Liver (tissue), 9 donors: ENCODE results near the gene ASZ1. TPM values are rescaled to one million over a fixed set of nuclear protein-coding genes. Genes with fewer than 3 reads are reported as not detected.

Source experiments
- DNase-seq: peaks from one replicate; pipeline ENCODE4 v3.0.0-alpha.2; 2017; ENCODE audit warnings: low spot score
- H3K27ac ChIP-seq, 2 donors: one replicate each; pipeline ENCODE4 v1.7.0; 2013; ENCODE audit warnings: inconsistent platforms in 2 of 2, low read length in 2 of 2, control low read depth in 1 of 2, low read depth in 1 of 2, mild to moderate bottlenecking in 1 of 2
- H3K27me3 ChIP-seq, 4 donors: one replicate each; pipeline versions ENCODE4 v1.6.1 to v1.7.0; 2013; ENCODE audit warnings: low read length in 3 of 4, inconsistent platforms in 1 of 4, mild to moderate bottlenecking in 1 of 4, moderate library complexity in 1 of 4; ENCODE audit not compliant: control insufficient read depth in 4 of 4, insufficient read depth in 4 of 4
- H3K36me3 ChIP-seq, 4 donors: one replicate each; pipeline versions ENCODE4 v1.6.1 to v1.7.0; 2013; ENCODE audit warnings: low read length in 3 of 4, mild to moderate bottlenecking in 3 of 4, low read depth in 1 of 4, moderate library complexity in 1 of 4; ENCODE audit not compliant: control insufficient read depth in 4 of 4, insufficient read depth in 3 of 4
- H3K4me1 ChIP-seq, 4 donors: one replicate each; pipeline versions ENCODE4 v1.6.1 to v1.7.0; 2013; ENCODE audit warnings: low read length in 3 of 4, mild to moderate bottlenecking in 3 of 4, moderate library complexity in 1 of 4; ENCODE audit not compliant: control insufficient read depth in 4 of 4, insufficient read depth in 4 of 4
- H3K4me3 ChIP-seq, 3 donors: one replicate each; pipeline versions ENCODE4 v1.6.1 to v1.7.0; 2013; ENCODE audit warnings: low read length in 3 of 3, control low read depth in 1 of 3, low read depth in 1 of 3, mild to moderate bottlenecking in 1 of 3
- H3K9ac ChIP-seq, 2 donors: one replicate each; pipeline ENCODE4 v1.7.0; 2013; ENCODE audit warnings: low read length in 2 of 2, mild to moderate bottlenecking in 2 of 2, moderate library complexity in 2 of 2, control low read depth in 1 of 2, low read depth in 1 of 2
- H3K9me3 ChIP-seq, 4 donors: one replicate each; pipeline versions ENCODE4 v1.6.1 to v1.7.0; 2013; ENCODE audit warnings: low read length in 3 of 4; ENCODE audit not compliant: control insufficient read depth in 4 of 4
- ATF3 ChIP-seq: IDR thresholded peaks from 2 replicates; pipeline ENCODE4 v1.6.1; 2016; ENCODE audit warnings: antibody characterized with exemption
- CTCF ChIP-seq: fragments of 150-350 bp; IDR thresholded peaks from 2 replicates; pipeline ENCODE4 v1.5.1; 2017; ENCODE audit warnings: improper control_type of control experiment, low read depth, low read length; ENCODE audit not compliant: missing input control
- EGR1 ChIP-seq, 2 donors: IDR thresholded peaks; 2 replicates each; pipeline ENCODE4 v1.6.1; 2016 to 2018; ENCODE audit warnings: antibody characterized with exemption in 2 of 2, low read depth in 2 of 2
- FOXA1 ChIP-seq: IDR thresholded peaks from 2 replicates; pipeline ENCODE4 v1.6.1; 2016; ENCODE audit warnings: antibody characterized with exemption
- FOXA2 ChIP-seq: IDR thresholded peaks from 2 replicates; pipeline ENCODE4 v1.6.1; 2016; ENCODE audit warnings: antibody characterized with exemption
- GABPA ChIP-seq, 2 donors: IDR thresholded peaks in 1 of 2; conservative IDR thresholded peaks in 1 of 2; 2 replicates each; pipeline ENCODE4 v1.6.1; 2016; ENCODE audit warnings: antibody characterized with exemption in 2 of 2, mild to moderate bottlenecking in 1 of 2, moderate library complexity in 1 of 2
- HNF4A ChIP-seq, 2 donors: conservative IDR thresholded peaks; 2 replicates each; pipeline ENCODE4 v1.6.1; 2016; ENCODE audit warnings: antibody characterized with exemption in 2 of 2, mild to moderate bottlenecking in 2 of 2
- HNF4G ChIP-seq: IDR thresholded peaks from 2 replicates; pipeline ENCODE4 v1.6.1; 2016; ENCODE audit warnings: antibody characterized with exemption
- JUND ChIP-seq, 2 donors: IDR thresholded peaks; 2 replicates each; pipeline ENCODE4 v1.6.1; 2016; ENCODE audit warnings: antibody characterized with exemption in 2 of 2
- MAX ChIP-seq: IDR thresholded peaks from 2 replicates; pipeline ENCODE4 v1.6.1; 2016; ENCODE audit warnings: antibody characterized with exemption
- RAD21 ChIP-seq, 2 donors: IDR thresholded peaks; 2 replicates each; pipeline ENCODE4 v1.6.1; 2016; ENCODE audit warnings: antibody characterized with exemption in 2 of 2, mild to moderate bottlenecking in 2 of 2
- RXRA ChIP-seq, 2 donors: IDR thresholded peaks; 2 replicates each; pipeline ENCODE4 v1.6.1; 2017 to 2018; ENCODE audit warnings: antibody characterized with exemption in 2 of 2, mild to moderate bottlenecking in 1 of 2
- SP1 ChIP-seq: IDR thresholded peaks from 2 replicates; pipeline ENCODE4 v1.6.1; 2018; ENCODE audit warnings: antibody characterized with exemption, mild to moderate bottlenecking
- TAF1 ChIP-seq: conservative IDR thresholded peaks from 2 replicates; pipeline ENCODE4 v1.6.1; 2016; ENCODE audit warnings: antibody characterized with exemption, mild to moderate bottlenecking
- YY1 ChIP-seq: IDR thresholded peaks from 2 replicates; pipeline ENCODE4 v1.6.1; 2016; ENCODE audit warnings: antibody characterized with exemption, mild to moderate bottlenecking
- ZBTB33 ChIP-seq: IDR thresholded peaks from 2 replicates; pipeline ENCODE4 v1.6.1; 2016; ENCODE audit warnings: antibody characterized with exemption
- WGBS: extraction: QIAGEN DNeasy Blood & Tissue Kit; methylation state at CpG from one replicate; pipeline ENCODE4 v1.1.7; 2013; 5-methylcytosine and 5-hydroxymethylcytosine counted together
- polyA plus RNA-seq, 2 donors: library from polyadenylated mRNA; stranded (reverse) in 1 of 2; unstranded in 1 of 2; fragments of 200-250 nt in 1 of 2; fragments of >200 nt in 1 of 2; fragmentation: Nextera tagmentation in 1 of 2; extraction: Ambion mirVana in 1 of 2; gene quantifications; one replicate each; pipeline versions ENCODE4 v1.2.1 to v1.2.3, GENCODE V29; 2013 to 2015
- total RNA-seq, 2 donors: library from RNA; depleted of rRNA; stranded (reverse); fragments of >200 nt; gene quantifications; one replicate each; pipeline ENCODE4 v1.2.3, GENCODE V29; 2014
- TF ChIP-seq, protein P1 (sequence below): IDR thresholded peaks from 2 replicates; pipeline ENCODE4 v1.6.1; 2016; ENCODE audit warnings: antibody characterized with exemption, mild to moderate bottlenecking
- donor health status: healthy.
- donor health status: healthy.
- donor health status: healthy.
- donor health status: healthy.
- donor health status: healthy.

The ASZ1 gene
- total and polyA plus RNA-seq, 4 donors, result 0.08 TPM; not detected in 3

DNA sequence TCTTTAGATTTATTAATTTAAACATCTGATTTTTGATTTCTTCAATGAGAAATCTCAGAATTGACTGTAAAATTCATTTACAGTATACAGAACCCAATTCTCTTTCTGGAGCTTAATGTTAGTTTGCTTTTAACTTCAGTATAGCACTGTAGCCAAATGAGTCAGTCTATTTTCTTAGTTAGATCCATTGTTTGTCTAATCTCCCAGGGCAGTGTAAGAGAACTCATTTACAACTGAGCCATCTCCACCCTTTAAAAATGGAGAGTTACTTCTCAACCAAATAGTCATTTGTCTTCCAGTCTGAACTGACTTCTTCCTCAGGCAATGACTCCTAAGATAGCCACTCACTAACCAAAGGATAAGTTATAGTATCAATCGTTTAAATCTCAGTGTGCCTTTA lies 101.5 kb downstream of the ASZ1 start:
- Histone ChIP-seq H3K27me3 (peaks cover 0 to 12% (median 6%) of the 10 kb centered on the region in 4 donors), H3K4me1 (peaks cover 11 to 24% (median 21%) of the 10 kb centered on the region in 4 donors)
- WGBS, result 78% methylated on average over 1 of the region's 1 CpG

More for the DNA sequence above, 101.5 kb downstream of the ASZ1 start:
- TF ChIP-seq ZBTB33, result no peak
- TF ChIP-seq GABPA (IDR thresholded peaks at IDR 0.05 in 1 of 2, conservative IDR thresholded peaks at IDR 0.05 in 1 of 2), result no peak
- TF ChIP-seq FOXA1, result no peak
- no peak for TF ChIP-seq HNF4A (conservative IDR thresholded peaks at IDR 0.05)
- TF ChIP-seq FOXA2, result no peak
- TF ChIP-seq HNF4G, result no peak
- no peak for TF ChIP-seq CTCF
- TF ChIP-seq MAX, result no peak
- TF ChIP-seq SP1, result no peak
- TF ChIP-seq EGR1 (IDR thresholded peaks at IDR 0.05; ENCODE audit: low read depth in 2 of 2), result no peak
- TF ChIP-seq RXRA (IDR thresholded peaks at IDR 0.05), result no peak
- no peak for TF ChIP-seq ATF3
- TF ChIP-seq, protein P1, sequence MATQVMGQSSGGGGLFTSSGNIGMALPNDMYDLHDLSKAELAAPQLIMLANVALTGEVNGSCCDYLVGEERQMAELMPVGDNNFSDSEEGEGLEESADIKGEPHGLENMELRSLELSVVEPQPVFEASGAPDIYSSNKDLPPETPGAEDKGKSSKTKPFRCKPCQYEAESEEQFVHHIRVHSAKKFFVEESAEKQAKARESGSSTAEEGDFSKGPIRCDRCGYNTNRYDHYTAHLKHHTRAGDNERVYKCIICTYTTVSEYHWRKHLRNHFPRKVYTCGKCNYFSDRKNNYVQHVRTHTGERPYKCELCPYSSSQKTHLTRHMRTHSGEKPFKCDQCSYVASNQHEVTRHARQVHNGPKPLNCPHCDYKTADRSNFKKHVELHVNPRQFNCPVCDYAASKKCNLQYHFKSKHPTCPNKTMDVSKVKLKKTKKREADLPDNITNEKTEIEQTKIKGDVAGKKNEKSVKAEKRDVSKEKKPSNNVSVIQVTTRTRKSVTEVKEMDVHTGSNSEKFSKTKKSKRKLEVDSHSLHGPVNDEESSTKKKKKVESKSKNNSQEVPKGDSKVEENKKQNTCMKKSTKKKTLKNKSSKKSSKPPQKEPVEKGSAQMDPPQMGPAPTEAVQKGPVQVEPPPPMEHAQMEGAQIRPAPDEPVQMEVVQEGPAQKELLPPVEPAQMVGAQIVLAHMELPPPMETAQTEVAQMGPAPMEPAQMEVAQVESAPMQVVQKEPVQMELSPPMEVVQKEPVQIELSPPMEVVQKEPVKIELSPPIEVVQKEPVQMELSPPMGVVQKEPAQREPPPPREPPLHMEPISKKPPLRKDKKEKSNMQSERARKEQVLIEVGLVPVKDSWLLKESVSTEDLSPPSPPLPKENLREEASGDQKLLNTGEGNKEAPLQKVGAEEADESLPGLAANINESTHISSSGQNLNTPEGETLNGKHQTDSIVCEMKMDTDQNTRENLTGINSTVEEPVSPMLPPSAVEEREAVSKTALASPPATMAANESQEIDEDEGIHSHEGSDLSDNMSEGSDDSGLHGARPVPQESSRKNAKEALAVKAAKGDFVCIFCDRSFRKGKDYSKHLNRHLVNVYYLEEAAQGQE, result no peak
- no peak for TF ChIP-seq JUND (IDR thresholded peaks at IDR 0.05)
- no peak for TF ChIP-seq YY1
- TF ChIP-seq RAD21 (IDR thresholded peaks at IDR 0.05), result no peak
- no peak for TF ChIP-seq TAF1
- Histone ChIP-seq H3K4me3 (no peak overlapping the region), H3K36me3 (no peaks in the 10 kb centered on the region), H3K9ac (no peak overlapping the region), H3K9me3 (peaks cover 0 to 3% (median 0%) of the 10 kb centered on the region in 4 donors), H3K27ac (no peak overlapping the region)
- DNase-seq, result no peak
